ENCODE measurements around the gene VEGFA.

The VEGFA gene

GRCh38 chr6:43766500-43766853, 3.5 kb upstream of the VEGFA start:
- H3K18ac ChIP-seq (ENCODE audit: low read length), result no peak overlapping the region
- H2BK120ac ChIP-seq (ENCODE audit: low read depth, low read length), result no peak overlapping the region
- no peak overlapping the region for H2BK15ac ChIP-seq (replicated peaks; ENCODE audit: low read depth)
- no peak overlapping the region for H4K8ac ChIP-seq (ENCODE audit: low read depth, low read length)
- WGBS (ENCODE audit: extremely low coverage, insufficient coverage, low lambda C conversion rate), result no CpG with 5 or more reads among the region's 1 CpG
- H3K36me3 ChIP-seq (ENCODE audit: control insufficient read depth, insufficient read depth, low read length), result no peaks in the 10 kb centered on the region
- H3K56ac ChIP-seq (ENCODE audit: low read length), result peak overlapping the region; percentile 76
- no peak overlapping the region for H3K4me2 ChIP-seq (ENCODE audit: low read length)
- no peak overlapping the region for H2BK5ac ChIP-seq (ENCODE audit: low read length)
- H3K9ac ChIP-seq (ENCODE audit: low read length), result peak overlapping the region; percentile 20
- peaks cover 9% of the 10 kb centered on the region for H3K4me1 ChIP-seq (ENCODE audit: control insufficient read depth, low read depth, low read length)
- no peak overlapping the region for H3K4ac ChIP-seq (ENCODE audit: low read depth, low read length)
- H3K4me3 ChIP-seq (ENCODE audit: low read length), result no peak overlapping the region
- no peaks in the 10 kb centered on the region for H3K27me3 ChIP-seq (ENCODE audit: insufficient read depth, low read length, poor library complexity)
- H2AK5ac ChIP-seq (ENCODE audit: low read length), result no peak overlapping the region
- H3K27ac ChIP-seq (ENCODE audit: low read depth, low read length), result no peak overlapping the region
- no peak overlapping the region for H4K5ac ChIP-seq (ENCODE audit: low read length)
- peak overlapping the region; percentile 82 for H3K23ac ChIP-seq (ENCODE audit: low read length)
- peaks cover 2% of the 10 kb centered on the region for H3K79me1 ChIP-seq (ENCODE audit: low read length)
- DNase-seq, result no peak
- H3K79me2 ChIP-seq (ENCODE audit: control insufficient read depth, insufficient read depth, low read length), result peaks cover 8% of the 10 kb centered on the region

GRCh38 chr6:43766964-43767461, 3.0 kb upstream of the VEGFA start:
- Histone ChIP-seq H3K9ac (ENCODE audit: low read length) (peak overlapping the region; percentile 47), H3K4me1 (ENCODE audit: control insufficient read depth, low read depth, low read length) (peaks cover 9% of the 10 kb centered on the region), H3K56ac (ENCODE audit: low read length) (peak overlapping the region; percentile 76), H3K4me3 (ENCODE audit: low read length) (no peak overlapping the region), H2BK120ac (ENCODE audit: low read depth, low read length) (no peak overlapping the region), H2BK15ac (replicated peaks; ENCODE audit: low read depth) (no peak overlapping the region), H3K4ac (ENCODE audit: low read depth, low read length) (no peak overlapping the region), H4K8ac (ENCODE audit: low read depth, low read length) (no peak overlapping the region), H2AK5ac (ENCODE audit: low read length) (no peak overlapping the region), H3K79me1 (ENCODE audit: low read length) (peaks cover 2% of the 10 kb centered on the region), H3K79me2 (ENCODE audit: control insufficient read depth, insufficient read depth, low read length) (peaks cover 9% of the 10 kb centered on the region), H3K4me2 (ENCODE audit: low read length) (no peak overlapping the region), H3K18ac (ENCODE audit: low read length) (peak overlapping the region; percentile 19), H3K23ac (ENCODE audit: low read length) (no peak overlapping the region), H3K36me3 (ENCODE audit: control insufficient read depth, insufficient read depth, low read length) (no peaks in the 10 kb centered on the region), H3K27ac (ENCODE audit: low read depth, low read length) (no peak overlapping the region), H4K5ac (ENCODE audit: low read length) (no peak overlapping the region), H3K27me3 (ENCODE audit: insufficient read depth, low read length, poor library complexity) (no peaks in the 10 kb centered on the region), H2BK5ac (ENCODE audit: low read length) (no peak overlapping the region)
- no peak for DNase-seq
- WGBS (ENCODE audit: extremely low coverage, insufficient coverage, low lambda C conversion rate), result no CpG with 5 or more reads among the region's 10 CpGs

- Histone ChIP-seq H3K56ac (ENCODE audit: low read length) (peak overlapping the region; percentile 76), H3K79me2 (ENCODE audit: control insufficient read depth, insufficient read depth, low read length) (peaks cover 14% of the 10 kb centered on the region), H3K4me3 (ENCODE audit: low read length) (no peak overlapping the region), H2BK5ac (ENCODE audit: low read length) (no peak overlapping the region), H3K23ac (ENCODE audit: low read length) (no peak overlapping the region), H2BK15ac (replicated peaks; ENCODE audit: low read depth) (no peak overlapping the region), H3K79me1 (ENCODE audit: low read length) (peaks cover 2% of the 10 kb centered on the region), H3K4me2 (ENCODE audit: low read length) (no peak overlapping the region), H3K36me3 (ENCODE audit: control insufficient read depth, insufficient read depth, low read length) (no peaks in the 10 kb centered on the region), H2AK5ac (ENCODE audit: low read length) (no peak overlapping the region), H3K18ac (ENCODE audit: low read length) (no peak overlapping the region), H3K4ac (ENCODE audit: low read depth, low read length) (no peak overlapping the region), H4K8ac (ENCODE audit: low read depth, low read length) (no peak overlapping the region), H3K9ac (ENCODE audit: low read length) (peak overlapping the region; percentile 47), H3K4me1 (ENCODE audit: control insufficient read depth, low read depth, low read length) (peaks cover 9% of the 10 kb centered on the region), H3K27me3 (ENCODE audit: insufficient read depth, low read length, poor library complexity) (no peaks in the 10 kb centered on the region), H4K5ac (ENCODE audit: low read length) (no peak overlapping the region), H3K27ac (ENCODE audit: low read depth, low read length) (no peak overlapping the region), H2BK120ac (ENCODE audit: low read depth, low read length) (no peak overlapping the region)
- WGBS (ENCODE audit: extremely low coverage, insufficient coverage, low lambda C conversion rate), result no CpG with 5 or more reads among the region's 8 CpGs
- no peak for DNase-seq
These were observed 2.2 kb upstream of the VEGFA start for GRCh38 chr6:43767553-43768505.

- no peak overlapping the region for H3K4ac ChIP-seq (ENCODE audit: low read depth, low read length)
- peaks cover 12% of the 10 kb centered on the region for H3K4me1 ChIP-seq (ENCODE audit: control insufficient read depth, low read depth, low read length)
- H3K27ac ChIP-seq (ENCODE audit: low read depth, low read length), result no peak overlapping the region
- peaks cover 4% of the 10 kb centered on the region for H3K79me1 ChIP-seq (ENCODE audit: low read length)
- H3K27me3 ChIP-seq (ENCODE audit: insufficient read depth, low read length, poor library complexity), result no peaks in the 10 kb centered on the region
- H2BK120ac ChIP-seq (ENCODE audit: low read depth, low read length), result no peak overlapping the region
- H3K56ac ChIP-seq (ENCODE audit: low read length), result no peak overlapping the region
- H3K4me2 ChIP-seq (ENCODE audit: low read length), result no peak overlapping the region
- no peak overlapping the region for H2BK5ac ChIP-seq (ENCODE audit: low read length)
- H4K5ac ChIP-seq (ENCODE audit: low read length), result no peak overlapping the region
- no peak overlapping the region for H3K4me3 ChIP-seq (ENCODE audit: low read length)
- WGBS (ENCODE audit: extremely low coverage, insufficient coverage, low lambda C conversion rate), result no CpG with 5 or more reads among the region's 1 CpG
- no peak overlapping the region for H3K18ac ChIP-seq (ENCODE audit: low read length)
- no peaks in the 10 kb centered on the region for H3K36me3 ChIP-seq (ENCODE audit: control insufficient read depth, insufficient read depth, low read length)
- peaks cover 19% of the 10 kb centered on the region for H3K79me2 ChIP-seq (ENCODE audit: control insufficient read depth, insufficient read depth, low read length)
- no peak overlapping the region for H2AK5ac ChIP-seq (ENCODE audit: low read length)
- no peak overlapping the region for H3K9ac ChIP-seq (ENCODE audit: low read length)
- H3K23ac ChIP-seq (ENCODE audit: low read length), result no peak overlapping the region
- H2BK15ac ChIP-seq (replicated peaks; ENCODE audit: low read depth), result no peak overlapping the region
- no peak overlapping the region for H4K8ac ChIP-seq (ENCODE audit: low read depth, low read length)
- DNase-seq, result no peak
These were observed 1.5 kb upstream of the VEGFA start for GRCh38 chr6:43768506-43768860.

- no peak overlapping the region for H3K4me3 ChIP-seq (ENCODE audit: low read length)
- no peak overlapping the region for H2AK5ac ChIP-seq (ENCODE audit: low read length)
- no peaks in the 10 kb centered on the region for H3K36me3 ChIP-seq (ENCODE audit: control insufficient read depth, insufficient read depth, low read length)
- peaks cover 25% of the 10 kb centered on the region for H3K79me2 ChIP-seq (ENCODE audit: control insufficient read depth, insufficient read depth, low read length)
- H3K27me3 ChIP-seq (ENCODE audit: insufficient read depth, low read length, poor library complexity), result no peaks in the 10 kb centered on the region
- no peak overlapping the region for H3K23ac ChIP-seq (ENCODE audit: low read length)
- no peak overlapping the region for H3K18ac ChIP-seq (ENCODE audit: low read length)
- no peak overlapping the region for H2BK120ac ChIP-seq (ENCODE audit: low read depth, low read length)
- H2BK5ac ChIP-seq (ENCODE audit: low read length), result no peak overlapping the region
- H4K5ac ChIP-seq (ENCODE audit: low read length), result no peak overlapping the region
- H3K27ac ChIP-seq (ENCODE audit: low read depth, low read length), result no peak overlapping the region
- H3K4me1 ChIP-seq (ENCODE audit: control insufficient read depth, low read depth, low read length), result peaks cover 15% of the 10 kb centered on the region
- no peak overlapping the region for H3K4ac ChIP-seq (ENCODE audit: low read depth, low read length)
- no peak overlapping the region for H4K8ac ChIP-seq (ENCODE audit: low read depth, low read length)
- no CpG with 5 or more reads among the region's 8 CpGs for WGBS (ENCODE audit: extremely low coverage, insufficient coverage, low lambda C conversion rate)
- peaks cover 8% of the 10 kb centered on the region for H3K79me1 ChIP-seq (ENCODE audit: low read length)
- no peak overlapping the region for H3K4me2 ChIP-seq (ENCODE audit: low read length)
- H3K56ac ChIP-seq (ENCODE audit: low read length), result no peak overlapping the region
- DNase-seq, result no peak
- H2BK15ac ChIP-seq (replicated peaks; ENCODE audit: low read depth), result no peak overlapping the region
- no peak overlapping the region for H3K9ac ChIP-seq (ENCODE audit: low read length)
These were observed 957 bp upstream of the VEGFA start for GRCh38 chr6:43768983-43769525.

Data from mesendoderm (in vitro differentiated cells).